HG03135 (cell line): ENCODE measurements around the gene SUN1.
"Not testable (repeated sequence)": the region's sequence is repeated elsewhere in the genome, so short reads cannot be mapped to it uniquely, and the experiment has no call there.

Source experiments
- ATAC-seq: cut with Tn5 transposase; IDR thresholded peaks from one replicate; pipeline ENCODE4 v1.9.1; 2021; ENCODE audit warnings: mild to moderate bottlenecking, moderate library complexity; ENCODE audit not compliant: unreplicated experiment

SUN1 gene

DNA sequence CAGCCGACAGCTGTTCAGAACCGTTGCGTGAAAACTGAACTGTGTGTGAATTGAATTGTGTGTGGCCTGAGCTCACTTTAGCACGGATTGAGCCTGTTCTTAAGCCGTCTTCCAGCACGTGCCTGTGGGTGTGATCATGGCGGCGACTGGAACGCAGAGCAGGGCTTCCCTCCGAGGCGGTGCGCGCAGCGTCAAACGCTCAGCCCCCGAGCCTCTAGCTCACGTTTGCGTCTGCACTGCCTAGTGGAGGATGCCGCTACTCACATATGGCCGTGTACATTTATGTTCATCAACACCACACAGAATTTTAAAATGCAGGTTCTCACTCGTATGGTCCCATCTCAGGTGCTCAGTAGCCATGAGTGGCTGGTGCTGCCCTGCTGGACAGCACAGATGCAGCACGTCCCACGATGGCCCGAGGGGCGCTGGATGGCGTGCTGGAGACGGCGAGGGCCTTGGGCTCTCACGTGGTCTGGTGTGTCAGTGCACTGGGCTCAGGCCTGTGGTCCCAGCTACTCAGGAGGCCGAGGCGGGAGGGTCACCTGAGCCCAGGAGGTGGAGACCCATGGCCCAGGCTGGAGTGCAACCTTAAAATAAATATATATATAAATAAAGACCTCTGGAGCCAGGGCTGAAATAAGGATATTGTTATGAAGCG is 22.0 kb downstream of the SUN1 start:
- ATAC-seq: no peak

DNA sequence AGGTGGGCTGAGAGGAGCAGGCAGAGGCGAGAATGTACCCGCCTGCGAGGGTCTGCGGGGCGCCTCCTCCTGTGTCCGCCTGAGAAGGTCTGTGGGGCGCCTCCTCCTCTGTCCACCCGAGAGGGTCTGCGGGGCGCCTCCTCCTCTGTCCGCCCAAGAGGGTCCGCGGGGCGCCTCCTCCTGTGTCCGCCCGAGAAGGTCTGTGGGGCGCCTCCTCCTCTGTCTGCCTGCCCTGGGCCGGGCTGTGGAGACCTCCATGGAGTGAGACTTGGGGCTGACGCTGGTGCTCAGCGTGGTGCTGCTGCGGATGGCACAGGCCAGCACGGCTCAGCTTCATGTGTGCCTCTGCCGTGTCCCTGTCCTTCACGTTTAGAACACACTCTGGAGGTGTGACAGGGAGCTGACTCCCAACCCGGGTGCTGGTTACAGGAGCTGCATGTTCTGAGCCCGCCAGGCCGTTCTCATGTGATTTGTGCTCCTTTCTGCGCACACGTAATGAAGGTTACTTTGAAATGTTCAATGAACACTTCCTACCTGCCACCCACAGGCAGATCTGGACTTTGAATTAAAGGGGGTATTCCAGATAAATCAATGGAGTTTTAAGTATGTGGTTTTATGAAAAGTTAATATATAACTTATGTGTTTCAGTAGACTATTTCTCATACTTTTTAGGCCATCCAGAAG is 23.6 kb downstream of the SUN1 start:
- no peak for ATAC-seq

DNA sequence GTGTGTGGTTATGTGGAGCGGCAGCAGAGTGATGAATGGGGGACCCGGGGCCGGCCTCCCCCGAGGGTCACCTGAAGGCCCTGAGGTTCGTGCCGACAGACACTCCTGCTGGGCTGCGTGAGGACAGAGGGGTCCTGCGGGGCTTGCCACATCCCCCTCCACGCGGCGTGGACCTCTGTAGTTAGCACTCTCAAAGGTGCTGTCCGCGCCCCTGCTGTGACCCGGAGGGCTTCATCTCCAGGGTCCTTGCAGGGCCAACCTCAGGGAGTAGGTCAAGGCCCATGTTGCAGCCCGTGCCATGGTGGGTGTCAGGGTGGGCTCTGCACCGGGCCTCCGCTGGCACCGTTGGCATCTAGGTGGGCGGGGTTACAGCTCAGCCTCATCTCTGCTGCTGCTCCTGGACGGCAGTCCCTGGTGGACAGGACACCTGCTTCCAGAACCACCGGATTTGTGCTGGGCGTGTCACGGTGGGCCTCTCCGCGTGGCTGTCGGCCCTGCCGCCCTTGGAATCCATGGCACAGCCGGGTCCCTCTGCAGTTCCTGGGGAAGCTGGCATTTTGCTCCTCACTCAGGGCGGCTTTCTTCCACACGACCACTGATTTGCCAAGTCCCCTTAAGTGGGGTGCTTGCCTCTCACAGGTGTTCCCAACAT is 24.3 kb downstream of the SUN1 start:
- no peak for ATAC-seq

DNA sequence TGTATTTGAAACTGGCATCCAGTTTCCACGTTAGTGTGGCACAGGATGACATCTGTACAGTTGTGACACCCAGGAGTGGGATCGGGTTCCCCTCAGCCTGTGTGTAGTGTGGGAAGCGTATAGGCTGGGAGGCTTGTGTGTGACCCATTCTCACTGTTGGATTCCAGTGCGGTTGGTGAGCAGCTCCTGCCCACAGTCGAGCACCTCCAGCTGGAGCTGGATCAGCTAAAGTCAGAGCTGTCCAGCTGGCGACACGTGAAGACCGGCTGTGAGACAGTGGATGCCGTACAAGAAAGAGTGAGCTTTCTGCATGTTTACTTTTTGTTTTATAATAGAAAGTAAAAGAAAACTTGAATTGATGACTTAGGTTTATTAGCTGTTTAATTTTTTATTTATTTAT is 25.4 kb downstream of the SUN1 start:
- no peak for ATAC-seq

DNA sequence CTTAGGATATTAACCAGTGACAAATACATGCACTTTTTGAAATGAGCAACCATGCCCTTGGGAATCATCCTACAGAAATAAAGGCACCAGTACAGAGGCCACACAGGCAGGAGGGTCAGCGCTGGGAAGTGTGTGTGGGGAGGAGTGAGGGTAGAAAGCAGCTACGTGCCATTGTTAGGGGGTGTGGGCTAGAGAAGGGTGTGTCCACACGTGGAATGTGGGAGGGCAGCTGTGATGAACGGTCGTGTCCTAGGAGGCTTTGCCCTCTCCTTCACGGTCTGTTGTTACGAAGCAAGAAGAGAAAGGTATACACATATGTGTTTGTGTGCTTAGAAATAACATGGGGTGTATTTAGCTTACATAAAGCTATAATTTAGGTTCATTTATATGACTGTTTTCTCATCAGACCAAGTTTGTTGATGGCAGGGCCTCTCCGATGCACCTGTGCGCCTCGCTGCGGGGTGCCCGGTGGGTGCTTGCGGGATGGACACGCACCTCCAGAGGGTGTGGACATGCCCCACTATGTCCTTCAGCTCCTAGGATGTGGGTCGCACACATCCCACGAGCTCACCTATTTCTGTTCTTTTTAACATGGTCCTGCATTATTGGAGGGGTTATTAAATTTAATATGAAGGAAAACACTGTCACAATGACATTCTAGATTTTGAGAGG is 27.2 kb downstream of the SUN1 start:
- ATAC-seq: no peak

DNA sequence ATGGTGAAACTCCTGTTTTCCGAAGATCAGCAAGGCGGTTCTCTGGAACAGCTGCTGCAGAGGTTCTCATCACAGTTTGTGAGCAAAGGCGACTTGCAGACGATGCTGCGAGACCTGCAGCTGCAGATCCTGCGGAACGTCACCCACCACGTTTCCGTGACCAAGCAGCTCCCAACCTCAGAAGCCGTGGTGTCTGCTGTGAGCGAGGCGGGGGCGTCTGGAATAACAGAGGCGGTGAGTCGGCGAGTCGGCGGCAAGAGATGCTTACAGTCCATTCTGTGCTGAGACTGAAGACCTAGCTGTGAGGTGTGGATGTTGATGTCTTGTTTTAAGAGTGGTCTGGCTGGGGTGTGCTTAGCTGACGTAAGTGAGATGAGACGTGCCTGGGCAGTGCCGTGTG is 27.9 kb downstream of the SUN1 start:
- no peak for ATAC-seq

DNA sequence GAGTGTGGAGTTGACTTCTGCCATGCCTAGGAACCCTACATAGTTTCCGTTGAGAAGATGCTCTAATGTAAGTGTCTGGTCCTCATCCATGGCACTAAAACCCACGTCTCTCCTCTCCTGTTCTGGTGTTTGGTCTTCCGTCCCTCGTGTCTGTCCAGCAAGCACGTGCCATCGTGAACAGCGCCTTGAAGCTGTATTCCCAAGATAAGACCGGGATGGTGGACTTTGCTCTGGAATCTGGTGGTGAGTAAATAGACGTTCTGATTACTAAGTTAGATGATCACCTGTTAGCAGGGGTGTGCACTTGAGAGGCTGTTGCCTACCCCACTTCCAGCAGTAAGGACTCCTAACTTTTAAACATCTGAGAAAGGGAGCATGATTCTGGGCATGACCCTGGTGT is 28.9 kb downstream of the SUN1 start:
- no peak for ATAC-seq

DNA sequence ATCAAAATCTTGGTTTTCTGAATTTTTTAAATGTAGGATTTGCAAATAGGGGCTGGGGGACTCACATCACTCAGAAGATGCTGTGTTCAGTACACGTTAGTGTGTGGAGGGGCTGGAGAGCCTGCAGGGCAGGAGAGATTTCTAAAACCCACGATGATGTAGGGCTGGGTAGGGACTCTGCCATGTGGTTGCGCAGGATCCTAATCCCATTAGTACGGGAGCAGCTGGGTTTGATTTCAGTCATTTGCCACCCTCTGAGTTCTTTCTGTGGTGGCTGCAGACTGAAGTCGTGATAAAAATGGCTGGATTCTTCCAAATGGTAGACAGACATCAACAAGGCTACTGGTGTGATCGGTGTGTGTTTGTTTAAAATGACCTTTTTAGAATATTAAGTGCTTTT is 29.9 kb downstream of the SUN1 start:
- no peak for ATAC-seq

DNA sequence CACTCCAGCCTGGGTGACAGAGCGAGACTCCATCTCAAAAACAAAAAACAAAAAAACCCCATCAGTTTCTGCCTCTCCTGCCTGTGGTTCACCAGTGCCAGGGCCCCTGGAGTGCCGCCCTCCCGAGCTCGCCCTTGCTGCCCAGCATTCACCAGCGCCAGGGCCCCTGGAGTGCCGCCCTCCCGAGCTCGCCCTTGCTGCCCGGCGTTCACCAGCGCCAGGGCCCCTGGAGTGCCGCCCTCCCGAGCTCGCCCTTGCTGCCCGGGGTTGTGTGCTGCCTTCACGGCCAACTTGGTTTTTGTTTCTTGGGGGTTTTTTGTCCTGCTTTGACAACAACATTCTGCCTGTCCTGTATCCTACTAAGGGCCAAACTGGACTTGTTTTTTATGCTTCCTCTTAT is 30.8 kb downstream of the SUN1 start:
- ATAC-seq: no peak

DNA sequence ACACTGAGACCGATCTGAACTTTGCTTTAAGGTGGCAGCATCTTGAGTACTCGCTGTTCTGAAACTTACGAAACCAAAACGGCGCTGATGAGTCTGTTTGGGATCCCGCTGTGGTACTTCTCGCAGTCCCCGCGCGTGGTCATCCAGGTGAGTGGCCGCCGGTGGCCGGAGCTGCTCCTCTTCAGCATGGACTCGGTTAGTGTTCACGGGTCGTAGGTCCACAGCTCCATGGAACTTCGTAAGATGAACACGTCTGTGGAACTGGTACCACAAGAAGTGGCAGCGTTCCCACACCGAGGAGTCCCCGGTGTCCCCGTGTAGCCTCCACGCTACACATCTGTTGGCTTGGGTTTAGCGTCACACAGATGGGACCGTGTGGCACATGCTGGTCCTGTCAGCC is 33.6 kb downstream of the SUN1 start:
- no peak for ATAC-seq

DNA sequence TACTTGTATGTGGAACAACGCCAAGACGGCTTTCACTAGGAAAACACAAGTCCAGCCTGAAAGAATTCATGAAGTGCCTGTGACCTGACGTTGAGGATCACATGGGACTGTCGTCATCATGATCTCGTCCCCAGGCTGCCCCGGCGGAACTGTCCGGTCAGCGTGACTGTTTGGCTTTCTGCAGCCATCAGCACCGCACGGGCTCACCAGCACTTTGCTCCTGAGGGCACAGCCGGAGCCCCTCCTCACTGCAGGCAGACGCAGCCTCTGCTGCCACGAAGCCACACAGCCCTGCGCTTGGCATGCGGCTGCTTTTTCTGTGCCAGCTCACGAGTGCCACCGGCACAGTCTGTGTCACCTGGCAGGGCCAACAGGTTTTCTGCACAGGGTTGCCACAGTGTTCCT is 34.7 kb downstream of the SUN1 start:
- no peak for ATAC-seq

DNA sequence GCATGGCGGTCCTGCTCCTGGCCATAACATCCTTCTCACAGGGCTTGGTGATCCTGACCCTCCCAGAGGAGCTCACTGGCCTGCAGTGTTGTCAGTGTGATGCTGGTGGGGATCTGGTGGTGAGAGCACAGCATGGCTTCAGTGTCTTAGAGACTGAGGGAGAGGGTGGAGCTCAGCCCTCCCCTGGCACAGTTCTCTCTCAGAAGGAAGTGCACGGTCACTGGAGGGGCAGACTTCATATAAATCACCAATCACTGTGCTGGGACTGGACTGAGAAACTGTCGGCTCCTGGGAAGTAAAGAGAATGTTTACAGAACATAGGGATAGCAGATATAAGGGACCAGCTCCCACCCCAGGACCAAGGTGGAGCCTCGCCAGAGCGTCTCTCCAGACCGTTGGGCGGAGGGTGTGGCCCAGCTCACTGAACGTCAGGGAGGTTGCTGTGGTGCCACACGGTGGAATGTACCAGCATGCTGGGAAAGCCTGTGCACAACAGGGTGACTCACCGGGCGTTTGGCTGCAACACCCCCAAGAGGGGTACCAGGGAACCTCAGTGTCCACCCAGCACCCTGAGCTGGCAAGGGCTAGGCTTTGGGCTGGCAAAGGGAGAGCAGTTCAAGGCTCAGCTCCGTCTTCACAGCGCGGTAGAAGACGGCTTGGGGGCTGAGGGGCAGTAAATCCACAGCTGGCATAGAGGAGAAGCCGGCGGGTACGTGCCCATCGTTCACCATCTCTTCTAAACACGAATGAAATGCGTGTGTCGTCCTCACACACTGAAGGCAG is 35.3 kb downstream of the SUN1 start:
- no peak for ATAC-seq

DNA sequence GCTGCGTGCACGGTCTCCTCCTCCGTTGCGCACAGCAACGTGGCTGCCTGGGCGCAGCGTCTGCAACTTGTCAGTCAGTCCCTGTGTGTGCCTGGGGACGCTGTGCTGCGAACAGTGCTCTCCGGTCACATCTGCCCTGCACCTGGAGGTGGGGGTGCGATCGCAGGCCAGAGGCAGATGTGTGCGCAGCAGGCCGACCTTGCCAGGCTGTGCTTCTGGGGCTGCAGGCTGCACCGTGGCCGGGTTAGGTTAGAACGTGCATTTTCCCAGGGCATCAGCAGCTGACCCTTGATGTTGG is 35.9 kb downstream of the SUN1 start:
- ATAC-seq: no peak

DNA sequence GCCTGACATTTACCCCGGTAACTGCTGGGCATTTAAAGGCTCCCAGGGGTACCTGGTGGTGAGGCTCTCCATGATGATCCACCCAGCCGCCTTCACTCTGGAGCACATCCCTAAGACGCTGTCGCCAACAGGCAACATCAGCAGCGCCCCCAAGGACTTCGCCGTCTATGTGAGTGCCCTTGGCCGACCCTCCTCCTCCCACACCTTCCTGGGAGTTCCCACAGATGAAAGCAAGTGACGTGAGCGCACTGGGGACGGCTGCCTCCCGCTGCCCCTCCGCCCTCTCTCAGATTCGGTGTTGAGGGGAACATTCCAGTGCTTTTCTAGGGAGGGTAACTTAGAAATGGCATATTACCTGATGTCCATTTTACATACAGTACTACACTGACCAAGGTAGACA is 37.1 kb downstream of the SUN1 start:
- no peak for ATAC-seq

DNA sequence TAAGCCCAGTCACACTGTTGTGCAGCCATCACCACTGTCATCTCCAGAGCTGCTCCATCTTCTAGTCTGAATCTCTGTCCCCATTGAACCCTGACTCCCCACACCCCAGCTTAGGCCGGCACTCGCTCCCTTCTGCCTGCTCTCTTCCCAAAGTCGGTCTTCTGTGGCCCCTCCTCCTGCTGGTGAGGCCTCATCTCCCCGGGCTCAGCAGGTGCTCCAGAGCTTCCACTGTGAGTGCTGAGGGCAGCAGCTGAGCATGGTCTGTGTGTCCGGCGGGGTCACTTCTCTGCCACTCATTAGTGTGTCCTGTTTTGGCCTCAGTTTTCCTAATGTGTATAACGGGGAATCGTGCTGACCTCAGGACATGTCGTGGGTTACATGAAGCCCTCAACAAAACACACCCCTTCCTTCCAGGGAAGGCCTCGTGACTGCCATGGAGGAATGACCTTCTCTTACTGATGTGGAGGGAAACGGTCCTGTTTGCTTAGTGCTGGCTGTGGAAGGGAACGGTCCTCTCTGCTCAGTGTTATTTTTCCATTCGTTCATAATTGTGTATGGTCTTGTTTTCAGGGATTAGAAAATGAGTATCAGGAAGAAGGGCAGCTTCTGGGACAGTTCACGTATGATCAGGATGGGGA is 39.7 kb downstream of the SUN1 start:
- ATAC-seq: no peak

DNA sequence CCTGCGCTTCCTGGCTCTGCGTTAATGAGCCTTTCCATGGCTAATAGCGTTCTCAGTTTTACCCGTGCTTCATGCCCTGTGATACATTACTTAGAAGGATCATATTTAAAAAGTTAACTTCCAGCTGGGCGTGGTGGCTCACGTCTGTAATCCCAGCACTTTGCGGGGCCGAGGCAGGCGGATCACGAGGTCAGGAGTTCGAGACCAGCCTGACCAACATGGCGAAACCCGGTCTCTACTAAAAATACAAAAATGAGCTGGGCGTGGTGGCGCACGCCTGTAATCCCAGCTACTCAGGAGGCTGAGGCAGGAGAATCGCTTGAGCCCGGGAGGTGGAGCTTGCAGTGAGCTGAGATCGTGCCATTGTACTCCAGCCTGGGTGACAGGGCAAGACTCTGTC is 40.4 kb downstream of the SUN1 start:
- not testable (repeated sequence) for ATAC-seq

DNA sequence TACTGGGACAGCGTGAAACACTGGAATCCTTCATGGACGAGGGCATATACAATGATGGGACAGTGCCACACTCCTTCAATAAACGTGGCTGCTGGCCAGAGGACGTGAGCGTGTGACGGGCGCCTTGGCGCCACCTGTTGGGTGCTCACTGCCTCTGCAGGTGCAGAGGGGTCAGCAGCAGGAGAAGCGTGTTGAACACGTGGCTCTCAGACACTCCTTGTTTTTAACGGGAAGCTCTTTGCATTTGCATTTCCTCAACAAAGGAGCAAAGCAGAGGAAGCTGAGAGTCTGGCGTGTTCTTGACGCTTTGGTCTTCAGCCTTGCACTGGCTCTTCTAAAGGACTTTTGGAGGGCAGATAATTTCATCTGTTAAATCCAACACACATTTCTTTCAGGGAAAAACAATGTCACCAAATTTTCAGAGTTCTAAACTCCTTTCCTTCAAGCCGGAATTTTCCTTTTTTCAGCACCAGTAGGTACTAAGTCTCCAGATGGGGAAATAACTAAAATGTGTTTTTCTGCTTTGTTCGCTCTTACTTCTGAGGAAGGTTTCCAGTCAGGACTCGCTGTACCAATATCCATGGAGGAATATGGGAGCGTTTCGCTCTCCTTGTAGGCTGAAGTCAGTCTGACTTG is 41.2 kb downstream of the SUN1 start:
- no peak for ATAC-seq

DNA sequence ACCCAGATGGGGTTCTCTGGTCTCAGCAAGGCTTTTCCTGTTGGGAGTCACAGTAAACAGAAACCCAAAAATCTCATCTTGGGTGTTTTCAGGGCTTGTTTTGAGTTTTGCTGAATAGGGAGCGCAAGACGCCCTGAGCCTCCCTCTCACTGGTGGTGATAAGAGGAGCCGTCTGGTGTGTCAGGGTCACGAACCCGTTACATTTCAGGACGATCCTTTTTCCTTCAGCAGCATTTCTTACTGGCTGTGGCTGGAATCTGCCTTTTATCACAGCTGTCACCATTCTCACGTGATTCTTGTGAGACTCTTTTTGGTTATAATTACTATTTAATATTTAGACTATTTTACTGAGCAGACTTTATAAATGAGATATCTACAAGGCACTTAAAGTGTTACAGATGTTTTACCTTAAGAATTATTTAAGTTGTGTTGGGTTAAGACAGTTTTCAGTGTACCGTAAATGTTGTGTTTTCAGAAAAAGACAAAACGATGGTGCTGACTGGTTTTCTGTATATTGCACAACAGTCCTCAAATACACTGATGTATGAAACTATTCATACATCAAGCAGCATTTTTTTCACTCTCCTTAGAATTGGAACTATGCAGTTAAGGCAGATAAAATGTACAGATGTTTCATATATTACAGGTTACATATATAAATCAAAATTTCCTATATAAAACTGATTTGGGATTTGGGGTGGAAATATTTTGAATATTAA is 41.9 kb downstream of the SUN1 start:
- ATAC-seq: no peak

DNA sequence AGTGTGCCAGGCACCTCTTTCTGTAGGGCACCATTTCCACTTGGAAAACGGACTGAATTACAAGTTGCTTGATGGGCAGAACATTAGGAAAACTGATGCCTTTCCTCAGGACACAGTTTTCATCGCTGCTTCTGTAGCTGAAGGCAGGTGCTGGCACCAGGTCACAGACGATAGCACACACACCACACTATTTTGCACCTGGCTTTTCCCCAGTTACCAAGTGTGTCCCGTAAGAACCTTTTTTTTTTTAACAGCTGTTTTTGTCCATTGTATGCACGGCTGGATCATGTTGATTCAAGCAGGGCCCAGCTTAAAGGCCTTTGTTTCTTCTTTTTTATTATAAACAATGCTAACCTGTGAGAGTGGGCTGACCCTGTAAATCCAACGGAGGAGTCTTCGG is 42.8 kb downstream of the SUN1 start:
- ATAC-seq: no peak
